Panc1 (cell line): ENCODE measurements around the gene POLG. TPM values are rescaled to one million over a fixed set of nuclear protein-coding genes. Genes with fewer than 3 reads are reported as not detected.

Source experiments
- ATAC-seq: fragments of 200-7000 bp; cut with Tn5 transposase; 2 replicates; pipeline ENCODE4 v1.9.1; 2020; ENCODE audit warnings: mild to moderate bottlenecking, moderate library complexity
- BruUV-seq: library from RNA; stranded (reverse); fragments of 400-500 nt; replicated peaks from 2 replicates; lab custom pipeline; 2021; lab: Mats Ljungman, UMichigan
- CTCF ChIA-PET: fragments of 300-600 bp; sonication (Branson Sonifier 250); formaldehyde crosslinking; loops from one replicate; lab custom pipeline; 2022; ENCODE audit warnings: antibody characterized with exemption; lab: Charles Lee
- POLR2A ChIA-PET: fragments of 300-600 bp; sonication (Branson Sonifier 250); formaldehyde crosslinking; loops from one replicate; lab custom pipeline; 2022; ENCODE audit warnings: antibody characterized with exemption; lab: Charles Lee
- DNase-seq: peaks from one replicate; pipeline ENCODE4 v3.0.0-alpha.2; 2010; ENCODE audit warnings: low read depth, low spot score
- H3K27ac ChIP-seq: 2 replicates; pipeline ENCODE4 v1.5.1; 2011; ENCODE audit warnings: mild to moderate bottlenecking, low read length, inconsistent platforms
- H3K27me3 ChIP-seq: fragments of 200-500 bp; sonication (Bioruptor generic); 2 replicates; pipeline ENCODE4 v1.6.0; 2014; ENCODE audit warnings: low read length, inconsistent platforms; ENCODE audit not compliant: control insufficient read depth, insufficient read depth
- H3K36me3 ChIP-seq: fragments of 200-500 bp; sonication (Bioruptor generic); 2 replicates; pipeline ENCODE4 v1.5.1; 2014; ENCODE audit warnings: inconsistent platforms, mild to moderate bottlenecking, low read length, moderate library complexity; ENCODE audit not compliant: control insufficient read depth, insufficient read depth
- H3K4me1 ChIP-seq: 2 replicates; pipeline ENCODE4 v1.5.1; 2011; ENCODE audit warnings: inconsistent platforms, mild to moderate bottlenecking, low read length, moderate library complexity; ENCODE audit not compliant: control insufficient read depth, insufficient read depth
- H3K4me3 ChIP-seq, 2 experiments: 2 replicates each; pipeline ENCODE4 v1.5.1; 2011 to 2012; ENCODE audit warnings: low read depth in 2 of 2, low read length in 2 of 2, mild to moderate bottlenecking in 2 of 2, inconsistent platforms in 1 of 2, moderate library complexity in 1 of 2
- H3K9me3 ChIP-seq: fragments of 200-500 bp; sonication (Bioruptor generic); 2 replicates; pipeline ENCODE4 v1.5.1; 2014; ENCODE audit warnings: low read depth, mild to moderate bottlenecking, inconsistent platforms, low read length, moderate library complexity; ENCODE audit not compliant: control insufficient read depth, insufficient read depth
- POLR2AphosphoS5 ChIP-seq: IDR thresholded peaks from 2 replicates; pipeline ENCODE4 v1.6.1; 2012; ENCODE audit warnings: mild to moderate bottlenecking, low read depth, low read length, moderate library complexity
- SIN3A ChIP-seq: IDR thresholded peaks from 2 replicates; pipeline ENCODE4 v1.6.1; 2012; ENCODE audit warnings: low read depth, mild to moderate bottlenecking, low read length, moderate library complexity, borderline replicate concordance; ENCODE audit not compliant: insufficient read depth
- TCF7L2 ChIP-seq: IDR thresholded peaks from 2 replicates; pipeline ENCODE4 v1.6.1; 2011; ENCODE audit warnings: mild to moderate bottlenecking, low read depth, low read length, inconsistent platforms
- in situ Hi-C: cut with HindIII; loops from 2 replicates; pipeline ENCODE4 v1.10.0; 2016; ENCODE audit warnings: low sequenced_read_pairs, low pct_unique_long_range_greater_than_20kb
- intact Hi-C: fragments of 100-400 bp; cut with micrococcal nuclease; formaldehyde crosslinking; loops from one replicate; pipeline ENCODE4 v1.10.0; 2022; ENCODE audit not compliant: unreplicated experiment
- total RNA-seq: library from RNA; stranded (reverse); gene quantifications from one replicate; pipeline ENCODE4 v1.2.1, GENCODE V29; 2021; ENCODE audit not compliant: unreplicated experiment
- TF ChIP-seq, protein P1 (sequence below), 2 experiments: IDR thresholded peaks; 2 replicates each; pipeline ENCODE4 v1.6.1; 2011 to 2012; ENCODE audit warnings: low read depth in 2 of 2, control low read depth in 1 of 2, low read length in 1 of 2, mild to moderate bottlenecking in 1 of 2, moderate library complexity in 1 of 2; ENCODE audit not compliant: insufficient read depth in 1 of 2
- TF ChIP-seq, protein P2 (sequence below): fragments of 450-650 bp; IDR thresholded peaks from 2 replicates; pipeline ENCODE4 v1.5.1; 2017; ENCODE audit warnings: mild to moderate bottlenecking

POLG gene
- total RNA-seq, 1 experiment from 2014 or later: 95.2 TPM

DNA sequence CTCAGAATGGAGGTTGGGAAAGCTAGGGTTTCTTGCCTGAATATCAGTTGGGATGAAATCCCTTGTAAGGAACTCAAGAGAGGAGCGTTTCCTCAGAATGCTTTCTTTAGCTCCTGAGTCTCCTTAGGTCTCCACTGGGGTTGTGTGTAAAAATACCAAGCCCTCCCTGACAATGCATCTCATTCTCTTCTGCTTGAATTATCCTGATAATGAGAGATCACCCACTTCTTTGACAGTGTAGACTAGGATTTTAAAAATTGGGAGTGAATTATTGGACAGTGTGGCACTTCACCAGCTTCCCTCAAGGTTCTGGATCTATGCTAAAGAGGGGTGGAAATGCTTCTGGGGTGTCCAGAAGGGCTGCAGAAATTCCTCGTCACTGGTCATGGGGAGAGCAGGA, 41.8 kb upstream of the POLG start:
- CTCF ChIA-PET: interaction anchor here (0.7 to 1.2 kb wide), 2 partner anchors 20 to 30 kb away, joined by 3 read pairs; no protein-coding TSS in a partner anchor
- no peaks in the 10 kb centered on the region for H3K9me3 ChIP-seq
- no peaks in the 10 kb centered on the region for H3K4me1 ChIP-seq
- POLR2A ChIA-PET: no interaction called here
- 0 out of 2 replicates have a peak, but pooled peaks cover 2% of the 10 kb centered on the region for H3K27me3 ChIP-seq
- no peak overlapping the region for H3K4me3 ChIP-seq
- no peak for ATAC-seq
- no peaks in the 10 kb centered on the region for H3K36me3 ChIP-seq
- no peak overlapping the region for H3K27ac ChIP-seq
- no peak for TF ChIP-seq SIN3A
- TF ChIP-seq, protein P1, sequence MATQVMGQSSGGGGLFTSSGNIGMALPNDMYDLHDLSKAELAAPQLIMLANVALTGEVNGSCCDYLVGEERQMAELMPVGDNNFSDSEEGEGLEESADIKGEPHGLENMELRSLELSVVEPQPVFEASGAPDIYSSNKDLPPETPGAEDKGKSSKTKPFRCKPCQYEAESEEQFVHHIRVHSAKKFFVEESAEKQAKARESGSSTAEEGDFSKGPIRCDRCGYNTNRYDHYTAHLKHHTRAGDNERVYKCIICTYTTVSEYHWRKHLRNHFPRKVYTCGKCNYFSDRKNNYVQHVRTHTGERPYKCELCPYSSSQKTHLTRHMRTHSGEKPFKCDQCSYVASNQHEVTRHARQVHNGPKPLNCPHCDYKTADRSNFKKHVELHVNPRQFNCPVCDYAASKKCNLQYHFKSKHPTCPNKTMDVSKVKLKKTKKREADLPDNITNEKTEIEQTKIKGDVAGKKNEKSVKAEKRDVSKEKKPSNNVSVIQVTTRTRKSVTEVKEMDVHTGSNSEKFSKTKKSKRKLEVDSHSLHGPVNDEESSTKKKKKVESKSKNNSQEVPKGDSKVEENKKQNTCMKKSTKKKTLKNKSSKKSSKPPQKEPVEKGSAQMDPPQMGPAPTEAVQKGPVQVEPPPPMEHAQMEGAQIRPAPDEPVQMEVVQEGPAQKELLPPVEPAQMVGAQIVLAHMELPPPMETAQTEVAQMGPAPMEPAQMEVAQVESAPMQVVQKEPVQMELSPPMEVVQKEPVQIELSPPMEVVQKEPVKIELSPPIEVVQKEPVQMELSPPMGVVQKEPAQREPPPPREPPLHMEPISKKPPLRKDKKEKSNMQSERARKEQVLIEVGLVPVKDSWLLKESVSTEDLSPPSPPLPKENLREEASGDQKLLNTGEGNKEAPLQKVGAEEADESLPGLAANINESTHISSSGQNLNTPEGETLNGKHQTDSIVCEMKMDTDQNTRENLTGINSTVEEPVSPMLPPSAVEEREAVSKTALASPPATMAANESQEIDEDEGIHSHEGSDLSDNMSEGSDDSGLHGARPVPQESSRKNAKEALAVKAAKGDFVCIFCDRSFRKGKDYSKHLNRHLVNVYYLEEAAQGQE (IDR thresholded peaks at IDR 0.05; ENCODE audit: insufficient read depth in 1 of 2, low read depth in 2 of 2, low read length in 1 of 2): no peak
- TF ChIP-seq, protein P2, sequence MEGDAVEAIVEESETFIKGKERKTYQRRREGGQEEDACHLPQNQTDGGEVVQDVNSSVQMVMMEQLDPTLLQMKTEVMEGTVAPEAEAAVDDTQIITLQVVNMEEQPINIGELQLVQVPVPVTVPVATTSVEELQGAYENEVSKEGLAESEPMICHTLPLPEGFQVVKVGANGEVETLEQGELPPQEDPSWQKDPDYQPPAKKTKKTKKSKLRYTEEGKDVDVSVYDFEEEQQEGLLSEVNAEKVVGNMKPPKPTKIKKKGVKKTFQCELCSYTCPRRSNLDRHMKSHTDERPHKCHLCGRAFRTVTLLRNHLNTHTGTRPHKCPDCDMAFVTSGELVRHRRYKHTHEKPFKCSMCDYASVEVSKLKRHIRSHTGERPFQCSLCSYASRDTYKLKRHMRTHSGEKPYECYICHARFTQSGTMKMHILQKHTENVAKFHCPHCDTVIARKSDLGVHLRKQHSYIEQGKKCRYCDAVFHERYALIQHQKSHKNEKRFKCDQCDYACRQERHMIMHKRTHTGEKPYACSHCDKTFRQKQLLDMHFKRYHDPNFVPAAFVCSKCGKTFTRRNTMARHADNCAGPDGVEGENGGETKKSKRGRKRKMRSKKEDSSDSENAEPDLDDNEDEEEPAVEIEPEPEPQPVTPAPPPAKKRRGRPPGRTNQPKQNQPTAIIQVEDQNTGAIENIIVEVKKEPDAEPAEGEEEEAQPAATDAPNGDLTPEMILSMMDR: no peak
- no peak for DNase-seq
- in situ Hi-C loops (no loop called here), intact Hi-C loops (no loop called here)
- no TSS peak for BruUV-seq

GRCh38 chr15:89375093-89376005, 40.7 kb upstream of the POLG start:
- Histone ChIP-seq H3K27me3 (peaks cover 2% of the 10 kb centered on the region; the same call in 1 of the 2 replicates), H3K4me3 (no peak overlapping the region), H3K4me1 (peaks cover 3% of the 10 kb centered on the region; the same call in 1 of the 2 replicates), H3K36me3 (no peaks in the 10 kb centered on the region), H3K9me3 (no peaks in the 10 kb centered on the region), H3K27ac (no peak overlapping the region)
- no peak for DNase-seq
- no peak for ATAC-seq
- ChIA-PET CTCF (interaction anchor here (0.6 to 1.2 kb wide), 2 partner anchors 31 to 38 kb away, joined by 3 read pairs; no protein-coding TSS in a partner anchor), POLR2A (no interaction called here)
- intact Hi-C loops (no loop called here), in situ Hi-C loops (no loop called here)
- no TSS peak for BruUV-seq
- TF ChIP-seq POLR2AphosphoS5: no peak
- TF ChIP-seq SIN3A: no peak
- no peak for TF ChIP-seq TCF7L2
- TF ChIP-seq, protein P2: no peak
- TF ChIP-seq, protein P1 (IDR thresholded peaks at IDR 0.05; ENCODE audit: insufficient read depth in 1 of 2, low read depth in 2 of 2, low read length in 1 of 2): no peak
